ENCODE results near the gene PCDHB13. TPM values are rescaled to one million over a fixed set of nuclear protein-coding genes. Genes with fewer than 3 reads are reported as not detected.
"Not testable (repeated sequence)": the region's sequence is repeated elsewhere in the genome, so short reads cannot be mapped to it uniquely, and the experiment has no call there.

PCDHB13 gene
- total RNA-seq (ENCODE audit: unreplicated experiment), result 12.7 TPM
- long read RNA-seq, full-length matches to known transcripts, result 3 of 3 reads
- long read RNA-seq, partial matches to known transcripts, result 0 of 3 reads
- long read RNA-seq, other reads (novel, unspliced or antisense), result 0 of 3 reads

DNA sequence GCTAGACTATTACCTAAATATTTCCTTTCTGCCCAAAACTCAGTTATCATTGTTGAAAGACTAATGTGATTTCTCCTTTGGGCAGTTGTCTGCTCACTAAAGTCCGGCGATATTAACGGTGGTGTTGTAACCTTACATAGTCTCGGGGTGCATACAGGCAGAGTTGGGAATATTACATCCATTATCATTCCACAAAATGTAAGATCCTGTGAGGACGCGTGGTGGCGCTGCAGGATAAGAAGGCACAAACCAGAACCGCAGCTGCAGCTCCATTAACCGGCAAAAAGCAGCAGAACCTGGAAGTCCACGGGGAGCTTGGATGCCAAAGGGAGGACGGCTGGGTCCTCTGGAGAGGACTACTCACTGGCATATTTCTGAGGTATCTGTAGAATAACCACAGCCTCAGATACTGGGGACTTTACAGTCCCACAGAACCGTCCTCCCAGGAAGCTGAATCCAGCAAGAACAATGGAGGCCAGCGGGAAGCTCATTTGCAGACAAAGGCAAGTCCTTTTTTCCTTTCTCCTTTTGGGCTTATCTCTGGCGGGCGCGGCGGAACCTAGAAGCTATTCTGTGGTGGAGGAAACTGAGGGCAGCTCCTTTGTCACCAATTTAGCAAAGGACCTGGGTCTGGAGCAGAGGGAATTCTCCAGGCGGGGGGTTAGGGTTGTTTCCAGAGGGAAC lies at the start of gene PCDHB13:
TSS of gene PCDHB13 (plus strand) at position 264 of the 684 bp plus-strand sequence. CDS start at position 469, 205 bp downstream.
- H3K27ac Mint-ChIP-seq (ENCODE audit: unreplicated experiment); H3K4me1 Mint-ChIP-seq (ENCODE audit: low read depth, unreplicated experiment): not testable (repeated sequence)
- DNase-seq, result peak; percentile 63
- Mint-ChIP-seq H3K4me3 (ENCODE audit: unreplicated experiment) (peak within 1 kb of the TSS; percentile 75), H3K27me3 (ENCODE audit: unreplicated experiment) (peaks cover 13% of the 10 kb centered on the region), H3K36me3 (ENCODE audit: unreplicated experiment) (peaks cover 52% of the 10 kb centered on the region), H3K9me3 (ENCODE audit: unreplicated experiment) (peaks cover 35% of the 10 kb centered on the region)
- TF ChIP-seq, protein P1, sequence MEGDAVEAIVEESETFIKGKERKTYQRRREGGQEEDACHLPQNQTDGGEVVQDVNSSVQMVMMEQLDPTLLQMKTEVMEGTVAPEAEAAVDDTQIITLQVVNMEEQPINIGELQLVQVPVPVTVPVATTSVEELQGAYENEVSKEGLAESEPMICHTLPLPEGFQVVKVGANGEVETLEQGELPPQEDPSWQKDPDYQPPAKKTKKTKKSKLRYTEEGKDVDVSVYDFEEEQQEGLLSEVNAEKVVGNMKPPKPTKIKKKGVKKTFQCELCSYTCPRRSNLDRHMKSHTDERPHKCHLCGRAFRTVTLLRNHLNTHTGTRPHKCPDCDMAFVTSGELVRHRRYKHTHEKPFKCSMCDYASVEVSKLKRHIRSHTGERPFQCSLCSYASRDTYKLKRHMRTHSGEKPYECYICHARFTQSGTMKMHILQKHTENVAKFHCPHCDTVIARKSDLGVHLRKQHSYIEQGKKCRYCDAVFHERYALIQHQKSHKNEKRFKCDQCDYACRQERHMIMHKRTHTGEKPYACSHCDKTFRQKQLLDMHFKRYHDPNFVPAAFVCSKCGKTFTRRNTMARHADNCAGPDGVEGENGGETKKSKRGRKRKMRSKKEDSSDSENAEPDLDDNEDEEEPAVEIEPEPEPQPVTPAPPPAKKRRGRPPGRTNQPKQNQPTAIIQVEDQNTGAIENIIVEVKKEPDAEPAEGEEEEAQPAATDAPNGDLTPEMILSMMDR (IDR thresholded peaks at IDR 0.05; ENCODE audit: partially characterized antibody, unreplicated experiment), result peak; percentile 28

DNA sequence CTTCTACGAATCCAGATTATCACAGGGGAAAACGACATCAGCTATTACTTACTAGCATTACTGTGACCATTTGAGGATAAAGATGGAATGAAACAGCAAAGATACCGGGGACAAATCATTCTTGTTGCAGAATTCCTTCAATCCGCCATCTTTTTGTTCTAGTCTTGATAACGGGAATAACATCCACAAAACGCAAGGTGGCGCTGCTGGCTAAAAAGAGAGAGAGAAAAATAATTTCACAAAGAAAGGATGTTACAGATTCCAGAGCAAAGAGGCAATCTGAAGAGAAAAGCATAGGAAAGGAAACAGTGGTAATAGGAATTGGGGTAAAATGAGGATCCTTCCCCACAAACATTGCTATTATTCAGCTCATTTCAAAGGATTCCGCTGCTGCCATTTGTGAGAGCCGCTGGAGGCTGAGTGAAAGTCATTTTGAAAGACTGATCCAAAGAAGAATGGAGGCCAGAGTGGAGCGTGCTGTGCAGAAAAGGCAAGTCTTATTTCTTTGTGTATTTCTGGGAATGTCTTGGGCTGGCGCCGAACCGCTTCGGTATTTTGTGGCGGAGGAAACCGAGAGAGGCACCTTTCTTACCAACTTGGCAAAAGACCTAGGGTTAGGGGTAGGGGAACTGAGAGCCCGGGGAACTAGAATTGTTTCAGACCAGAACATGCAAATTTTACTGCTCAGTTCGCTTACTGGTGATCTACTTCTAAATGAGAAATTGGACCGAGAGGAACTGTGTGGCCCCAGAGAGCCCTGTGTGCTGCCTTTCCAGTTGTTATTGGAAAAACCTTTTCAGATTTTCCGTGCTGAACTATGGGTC lies 41.1 kb upstream of the PCDHB13 start, which contains the start of gene PCDHB7:
TSS of gene PCDHB7 (plus strand) at position 264 of the 824 bp plus-strand sequence. CDS start at position 456, 192 bp downstream.
- no peak within 1 kb of the TSS for H3K27ac Mint-ChIP-seq (ENCODE audit: unreplicated experiment)
- TF ChIP-seq, protein P1 (IDR thresholded peaks at IDR 0.05; ENCODE audit: partially characterized antibody, unreplicated experiment), result peak; percentile 31
- peaks cover 19% of the 10 kb centered on the region for H3K36me3 Mint-ChIP-seq (ENCODE audit: unreplicated experiment)
- DNase-seq, result peak; percentile 33
- no peaks in the 10 kb centered on the region for H3K4me1 Mint-ChIP-seq (ENCODE audit: low read depth, unreplicated experiment)
- H3K9me3 Mint-ChIP-seq (ENCODE audit: unreplicated experiment), result peaks cover 14% of the 10 kb centered on the region
- peak within 1 kb of the TSS; percentile 9 for H3K4me3 Mint-ChIP-seq (ENCODE audit: unreplicated experiment)
- no peaks in the 10 kb centered on the region for H3K27me3 Mint-ChIP-seq (ENCODE audit: unreplicated experiment)

- Mint-ChIP-seq H3K36me3 (ENCODE audit: unreplicated experiment) (peaks cover 19% of the 10 kb centered on the region), H3K9me3 (ENCODE audit: unreplicated experiment) (peaks cover 14% of the 10 kb centered on the region)
- not testable (repeated sequence) for H3K4me1 Mint-ChIP-seq (ENCODE audit: low read depth, unreplicated experiment); H3K27me3 Mint-ChIP-seq (ENCODE audit: unreplicated experiment); H3K27ac Mint-ChIP-seq (ENCODE audit: unreplicated experiment); H3K4me3 Mint-ChIP-seq (ENCODE audit: unreplicated experiment)
- peak; percentile 27 for DNase-seq
Measured at GRCh38 chr5:141174291-141175104, 39.2 kb upstream of the PCDHB13 start.

- no peak for DNase-seq
- Mint-ChIP-seq H3K4me3 (ENCODE audit: unreplicated experiment) (no peak overlapping the region), H3K36me3 (ENCODE audit: unreplicated experiment) (peaks cover 25% of the 10 kb centered on the region), H3K4me1 (ENCODE audit: low read depth, unreplicated experiment) (no peaks in the 10 kb centered on the region), H3K9me3 (ENCODE audit: unreplicated experiment) (peaks cover 14% of the 10 kb centered on the region), H3K27ac (ENCODE audit: unreplicated experiment) (no peak overlapping the region), H3K27me3 (ENCODE audit: unreplicated experiment) (no peaks in the 10 kb centered on the region)
- TF ChIP-seq, protein P1 (IDR thresholded peaks at IDR 0.05; ENCODE audit: partially characterized antibody, unreplicated experiment), result no peak
Measured at GRCh38 chr5:141175933-141176332, 37.8 kb upstream of the PCDHB13 start.

Data from glutamatergic neuron (in vitro differentiated cells).